HepG2 (cell line): ENCODE measurements around the gene SUSD3. TPM values are rescaled to one million over a fixed set of nuclear protein-coding genes. Genes with fewer than 3 reads are reported as not detected.

Experiments used
- AHR ChIP-seq: IDR thresholded peaks from 2 replicates; pipeline ENCODE4 v1.6.1; 2018; ENCODE audit warnings: missing genetic modification reagents, missing compliant biosample characterization
- ETV5 ChIP-seq: IDR thresholded peaks from 2 replicates; pipeline ENCODE4 v1.6.1; 2018; ENCODE audit warnings: missing biosample characterization, missing genetic modification reagents, inconsistent platforms, borderline replicate concordance
- KAT8 ChIP-seq: IDR thresholded peaks from 2 replicates; pipeline ENCODE4 v1.6.1; 2016; ENCODE audit warnings: missing genetic modification reagents, missing compliant biosample characterization
- MTA1 ChIP-seq: sonication (generic); formaldehyde crosslinking; IDR thresholded peaks from 2 replicates; pipeline ENCODE4 v1.4.0; 2020; ENCODE audit warnings: missing genetic modification reagents, mild to moderate bottlenecking, borderline replicate concordance
- NKX3-1 ChIP-seq: sonication (generic); formaldehyde crosslinking; IDR thresholded peaks from 2 replicates; pipeline ENCODE4 v1.5.0; 2020; ENCODE audit warnings: missing genetic modification reagents
- NONO ChIP-seq, 2 experiments: fragments of 450-650 bp in 1 of 2; sonication (generic) in 1 of 2; formaldehyde crosslinking in 1 of 2; IDR thresholded peaks in 1 of 2; conservative IDR thresholded peaks in 1 of 2; 2 replicates each; pipeline versions ENCODE4 v1.6.1 to v1.8.0; 2017 to 2022; ENCODE audit warnings: mild to moderate bottlenecking in 1 of 2, missing genetic modification reagents in 1 of 2, moderate library complexity in 1 of 2
- NR2F1 ChIP-seq, 2 experiments: fragments of 450-650 bp in 1 of 2; formaldehyde crosslinking in 1 of 2; IDR thresholded peaks; 2 replicates each; pipeline versions ENCODE4 v1.5.0 to v1.6.1; 2016 to 2020; ENCODE audit warnings: mild to moderate bottlenecking in 1 of 2, missing compliant biosample characterization in 1 of 2, missing genetic modification reagents in 1 of 2, moderate library complexity in 1 of 2
- NR2F2 ChIP-seq: IDR thresholded peaks from 2 replicates; pipeline ENCODE4 v1.6.1; 2012; ENCODE audit warnings: low read depth, inconsistent platforms, borderline replicate concordance
- POLR2G ChIP-seq: fragments of 200-400 bp; formaldehyde crosslinking; IDR thresholded peaks from 2 replicates; pipeline ENCODE4 v1.6.1; 2018; ENCODE audit warnings: mild to moderate bottlenecking, low read depth, low read length, moderate library complexity
- SALL1 ChIP-seq: sonication (generic); formaldehyde crosslinking; IDR thresholded peaks from 2 replicates; pipeline ENCODE4 v1.8.0; 2022; ENCODE audit warnings: mild to moderate bottlenecking, missing genetic modification reagents
- ZBTB38 ChIP-seq: sonication (generic); formaldehyde crosslinking; IDR thresholded peaks from 2 replicates; pipeline ENCODE4 v1.5.1; 2020; ENCODE audit warnings: mild to moderate bottlenecking, missing genetic modification reagents
- ZFP62 ChIP-seq: sonication (generic); formaldehyde crosslinking; IDR thresholded peaks from 2 replicates; pipeline ENCODE4 v1.4.0; 2020; ENCODE audit warnings: missing genetic modification reagents
- ZNF101 ChIP-seq: sonication (generic); formaldehyde crosslinking; IDR thresholded peaks from 2 replicates; pipeline ENCODE4 v1.4.0; 2020; ENCODE audit warnings: mild to moderate bottlenecking, low read depth, missing genetic modification reagents, borderline replicate concordance
- ZNF253 ChIP-seq: sonication (generic); formaldehyde crosslinking; IDR thresholded peaks from 2 replicates; pipeline ENCODE4 v1.8.0; 2022; ENCODE audit warnings: mild to moderate bottlenecking, missing genetic modification reagents, borderline replicate concordance
- ZNF367 ChIP-seq: sonication (generic); formaldehyde crosslinking; IDR thresholded peaks from 2 replicates; pipeline ENCODE4 v1.4.0; 2020; ENCODE audit warnings: missing genetic modification reagents, borderline replicate concordance
- ZNF431 ChIP-seq: sonication (generic); formaldehyde crosslinking; IDR thresholded peaks from 2 replicates; pipeline ENCODE4 v1.9.0; 2022; ENCODE audit warnings: missing genetic modification reagents, low read depth, mild to moderate bottlenecking, borderline replicate concordance
- ZNF44 ChIP-seq: sonication (generic); formaldehyde crosslinking; IDR thresholded peaks from 2 replicates; pipeline ENCODE4 v1.5.1; 2020; ENCODE audit warnings: mild to moderate bottlenecking, missing genetic modification reagents
- ZNF605 ChIP-seq: sonication (generic); formaldehyde crosslinking; IDR thresholded peaks from 2 replicates; pipeline ENCODE4 v1.8.0; 2022; ENCODE audit warnings: mild to moderate bottlenecking, missing genetic modification reagents
- polyA plus RNA-seq, 8 experiments: library from polyadenylated mRNA; depleted of rRNA in 3 of 8; stranded (reverse) in 7 of 8; unstranded in 1 of 8; fragments of >200 nt; fragmentation: Illumina TruSeq in 4 of 8; extraction: Trizol in 4 of 8; gene quantifications; 2 replicates each; pipeline versions ENCODE4 v1.2.1 to v1.2.3, GENCODE V29; 2011 to 2016; ENCODE audit warnings: low read depth in 4 of 8, missing spikeins in 1 of 8, mixed read lengths in 1 of 8; ENCODE audit not compliant: insufficient read depth in 1 of 8
- total RNA-seq, 5 experiments: library from RNA; depleted of rRNA; stranded (reverse); fragments of >200 nt; fragmentation: Illumina TruSeq; extraction: Trizol; gene quantifications; 2 replicates each; pipeline ENCODE4 v1.2.3, GENCODE V29; 2016; ENCODE audit warnings: low read depth in 1 of 5
- TF ChIP-seq, protein P1 (sequence below): sonication (generic); formaldehyde crosslinking; IDR thresholded peaks from 2 replicates; pipeline ENCODE4 v1.5.1; 2020; ENCODE audit warnings: mild to moderate bottlenecking, moderate library complexity, missing genetic modification reagents
- TF ChIP-seq, protein P2 (sequence below): sonication (generic); formaldehyde crosslinking; IDR thresholded peaks from 2 replicates; pipeline ENCODE4 v1.5.0; 2020; ENCODE audit warnings: mild to moderate bottlenecking, missing genetic modification reagents
- TF ChIP-seq, protein P3 (sequence below): sonication (generic); formaldehyde crosslinking; IDR thresholded peaks from 2 replicates; pipeline ENCODE4 v1.4.0; 2020; ENCODE audit warnings: mild to moderate bottlenecking, missing genetic modification reagents
- TF ChIP-seq, protein P4 (sequence below): sonication (generic); formaldehyde crosslinking; IDR thresholded peaks from 2 replicates; pipeline ENCODE4 v1.4.0; 2020; ENCODE audit warnings: mild to moderate bottlenecking, missing genetic modification reagents

SUSD3 gene
- total and polyA plus RNA-seq, 2 of the 13 experiments (the other 11 are each of a cell fraction or from before 2014, with no cell fraction given), result 7.0 to 9.1 TPM

- no peak for TF ChIP-seq NR2F2
- TF ChIP-seq SALL1, result peak; percentile 43; the same call in 1 of the 2 replicates
- TF ChIP-seq ZBTB38 (CRISPR knock-in tag), result peak; percentile 69; the same call in 1 of the 2 replicates
- TF ChIP-seq ETV5 (CRISPR knock-in tag), result no peak
- peak; percentile 48; the same call in 1 of the 2 replicates for TF ChIP-seq ZNF605 (CRISPR knock-in tag)
- TF ChIP-seq ZNF253, result no peak
- TF ChIP-seq ZNF101 (CRISPR knock-in tag), result no peak
- no peak for TF ChIP-seq ZNF431 (CRISPR knock-in tag)
- no peak for TF ChIP-seq NR2F1 (CRISPR knock-in tag; IDR thresholded peaks at IDR 0.05)
- TF ChIP-seq, protein P1, sequence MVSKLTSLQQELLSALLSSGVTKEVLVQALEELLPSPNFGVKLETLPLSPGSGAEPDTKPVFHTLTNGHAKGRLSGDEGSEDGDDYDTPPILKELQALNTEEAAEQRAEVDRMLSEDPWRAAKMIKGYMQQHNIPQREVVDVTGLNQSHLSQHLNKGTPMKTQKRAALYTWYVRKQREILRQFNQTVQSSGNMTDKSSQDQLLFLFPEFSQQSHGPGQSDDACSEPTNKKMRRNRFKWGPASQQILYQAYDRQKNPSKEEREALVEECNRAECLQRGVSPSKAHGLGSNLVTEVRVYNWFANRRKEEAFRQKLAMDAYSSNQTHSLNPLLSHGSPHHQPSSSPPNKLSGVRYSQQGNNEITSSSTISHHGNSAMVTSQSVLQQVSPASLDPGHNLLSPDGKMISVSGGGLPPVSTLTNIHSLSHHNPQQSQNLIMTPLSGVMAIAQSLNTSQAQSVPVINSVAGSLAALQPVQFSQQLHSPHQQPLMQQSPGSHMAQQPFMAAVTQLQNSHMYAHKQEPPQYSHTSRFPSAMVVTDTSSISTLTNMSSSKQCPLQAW, result no peak
- no peak for TF ChIP-seq ZNF44 (CRISPR knock-in tag)
- TF ChIP-seq, protein P2, sequence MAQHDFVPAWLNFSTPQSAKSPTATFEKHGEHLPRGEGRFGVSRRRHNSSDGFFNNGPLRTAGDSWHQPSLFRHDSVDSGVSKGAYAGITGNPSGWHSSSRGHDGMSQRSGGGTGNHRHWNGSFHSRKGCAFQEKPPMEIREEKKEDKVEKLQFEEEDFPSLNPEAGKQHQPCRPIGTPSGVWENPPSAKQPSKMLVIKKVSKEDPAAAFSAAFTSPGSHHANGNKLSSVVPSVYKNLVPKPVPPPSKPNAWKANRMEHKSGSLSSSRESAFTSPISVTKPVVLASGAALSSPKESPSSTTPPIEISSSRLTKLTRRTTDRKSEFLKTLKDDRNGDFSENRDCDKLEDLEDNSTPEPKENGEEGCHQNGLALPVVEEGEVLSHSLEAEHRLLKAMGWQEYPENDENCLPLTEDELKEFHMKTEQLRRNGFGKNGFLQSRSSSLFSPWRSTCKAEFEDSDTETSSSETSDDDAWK, result no peak
- no peak for TF ChIP-seq ZNF367 (CRISPR knock-in tag)
- TF ChIP-seq, protein P3, sequence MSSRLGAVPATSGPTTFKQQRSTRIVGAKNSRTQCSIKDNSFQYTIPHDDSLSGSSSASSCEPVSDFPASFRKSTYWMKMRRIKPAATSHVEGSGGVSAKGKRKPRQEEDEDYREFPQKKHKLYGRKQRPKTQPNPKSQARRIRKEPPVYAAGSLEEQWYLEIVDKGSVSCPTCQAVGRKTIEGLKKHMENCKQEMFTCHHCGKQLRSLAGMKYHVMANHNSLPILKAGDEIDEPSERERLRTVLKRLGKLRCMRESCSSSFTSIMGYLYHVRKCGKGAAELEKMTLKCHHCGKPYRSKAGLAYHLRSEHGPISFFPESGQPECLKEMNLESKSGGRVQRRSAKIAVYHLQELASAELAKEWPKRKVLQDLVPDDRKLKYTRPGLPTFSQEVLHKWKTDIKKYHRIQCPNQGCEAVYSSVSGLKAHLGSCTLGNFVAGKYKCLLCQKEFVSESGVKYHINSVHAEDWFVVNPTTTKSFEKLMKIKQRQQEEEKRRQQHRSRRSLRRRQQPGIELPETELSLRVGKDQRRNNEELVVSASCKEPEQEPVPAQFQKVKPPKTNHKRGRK (CRISPR knock-in tag), result no peak
- TF ChIP-seq, protein P4, sequence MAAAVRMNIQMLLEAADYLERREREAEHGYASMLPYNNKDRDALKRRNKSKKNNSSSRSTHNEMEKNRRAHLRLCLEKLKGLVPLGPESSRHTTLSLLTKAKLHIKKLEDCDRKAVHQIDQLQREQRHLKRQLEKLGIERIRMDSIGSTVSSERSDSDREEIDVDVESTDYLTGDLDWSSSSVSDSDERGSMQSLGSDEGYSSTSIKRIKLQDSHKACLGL (CRISPR knock-in tag), result no peak
- no peak for TF ChIP-seq ZFP62 (CRISPR knock-in tag)
- no peak for TF ChIP-seq NKX3-1 (CRISPR knock-in tag)
- peak; percentile 16; the same call in 1 of the 2 replicates for TF ChIP-seq MTA1
- TF ChIP-seq POLR2G, result no peak
- TF ChIP-seq NONO (IDR thresholded peaks at IDR 0.05), result no peak
- 0 out of 2 replicates have a peak, but pooled peaks have one; percentile 33 for TF ChIP-seq NONO (CRISPR knock-in tag; conservative IDR thresholded peaks at IDR 0.05)
- no peak for TF ChIP-seq KAT8
- no peak for TF ChIP-seq AHR
These were observed 52.5 kb downstream of the SUSD3 start (continued) for GRCh38 chr9:93111001-93111370.
